ENCODE measurements around the gene USP8. TPM values are rescaled to one million over a fixed set of nuclear protein-coding genes. Genes with fewer than 3 reads are reported as not detected.
"Not testable (repeated sequence)": the region's sequence is repeated elsewhere in the genome, so short reads cannot be mapped to it uniquely, and the experiment has no call there.

Gene USP8
- total RNA-seq, 1 donor from 2014 or later: 83.1 TPM

DNA sequence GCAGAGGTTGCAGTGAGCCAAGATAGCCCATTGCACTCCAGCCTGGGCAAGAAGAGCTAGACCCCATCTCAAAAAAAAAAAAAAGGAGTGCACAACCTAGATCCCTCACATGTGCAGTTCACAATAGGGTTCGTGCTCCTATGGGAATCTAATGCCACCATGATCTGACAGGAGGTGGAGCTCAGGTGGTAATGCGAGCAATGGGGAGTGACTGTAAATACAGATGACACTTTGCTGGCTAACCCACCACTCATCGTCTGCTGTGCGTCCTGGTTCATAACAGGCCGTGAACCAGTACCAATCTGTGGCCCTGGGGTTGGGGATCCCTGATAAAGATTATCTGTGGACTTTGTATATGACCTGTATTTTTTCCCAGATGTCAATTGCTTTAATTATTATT, 16.7 kb downstream of the USP8 start:
- no peak for DNase-seq (ENCODE audit: low read depth)

DNA sequence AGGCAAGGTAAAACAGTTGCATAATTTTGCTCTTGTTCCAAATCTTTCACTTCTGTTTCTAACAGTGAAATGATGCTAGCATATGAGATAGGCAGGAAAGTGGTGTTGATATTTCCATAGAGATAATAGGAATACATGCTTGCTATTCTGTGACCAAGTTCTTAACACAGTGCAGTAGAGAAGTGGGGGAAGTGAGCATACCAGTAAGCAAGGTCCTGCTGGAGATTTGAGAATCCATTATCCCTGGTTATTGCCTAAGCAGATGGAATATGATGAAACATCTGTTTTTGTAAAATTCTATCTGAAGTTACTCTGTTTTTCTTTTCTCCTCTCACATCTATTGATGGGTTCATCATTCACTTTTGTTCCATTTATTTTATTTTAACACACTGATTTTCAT, 28.7 kb downstream of the USP8 start:
- peak; percentile 18 for DNase-seq (ENCODE audit: low read depth)

DNA sequence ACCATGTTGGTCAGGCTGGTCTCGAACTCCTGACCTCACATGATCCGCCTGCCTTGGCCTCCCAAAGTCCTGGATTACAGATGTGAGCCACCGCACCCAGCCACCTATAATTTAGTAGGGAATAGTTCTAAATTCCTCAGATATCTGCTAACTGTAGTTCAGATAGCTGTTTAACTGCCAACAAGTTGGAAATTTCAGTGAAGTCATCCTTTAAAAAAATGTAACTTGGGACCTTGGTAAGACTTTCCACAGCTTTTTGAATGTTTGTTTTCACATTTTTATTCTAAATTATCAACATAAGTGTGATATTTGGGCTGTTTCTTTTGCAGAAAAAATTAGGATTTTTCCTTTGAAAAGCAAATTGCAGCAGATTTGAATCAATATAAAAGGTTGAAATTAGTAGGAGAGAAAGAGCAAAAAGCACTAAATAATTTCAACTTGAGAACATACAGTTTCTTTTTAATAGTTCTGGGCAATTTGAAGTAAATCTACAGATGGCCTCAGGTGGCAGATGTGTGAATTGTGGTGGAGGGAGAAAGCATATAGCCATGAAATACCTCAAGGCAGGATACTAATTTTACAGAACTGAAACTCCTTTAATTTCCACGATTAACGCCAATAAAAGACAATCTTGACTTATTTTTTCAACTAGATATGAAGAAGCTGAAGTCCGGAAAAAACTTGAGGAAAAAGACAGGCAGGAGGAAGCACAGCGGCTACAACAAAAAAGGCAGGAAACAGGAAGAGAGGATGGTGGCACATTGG, 34.3 kb downstream of the USP8 start:
- DNase-seq (ENCODE audit: low read depth): no peak

DNA sequence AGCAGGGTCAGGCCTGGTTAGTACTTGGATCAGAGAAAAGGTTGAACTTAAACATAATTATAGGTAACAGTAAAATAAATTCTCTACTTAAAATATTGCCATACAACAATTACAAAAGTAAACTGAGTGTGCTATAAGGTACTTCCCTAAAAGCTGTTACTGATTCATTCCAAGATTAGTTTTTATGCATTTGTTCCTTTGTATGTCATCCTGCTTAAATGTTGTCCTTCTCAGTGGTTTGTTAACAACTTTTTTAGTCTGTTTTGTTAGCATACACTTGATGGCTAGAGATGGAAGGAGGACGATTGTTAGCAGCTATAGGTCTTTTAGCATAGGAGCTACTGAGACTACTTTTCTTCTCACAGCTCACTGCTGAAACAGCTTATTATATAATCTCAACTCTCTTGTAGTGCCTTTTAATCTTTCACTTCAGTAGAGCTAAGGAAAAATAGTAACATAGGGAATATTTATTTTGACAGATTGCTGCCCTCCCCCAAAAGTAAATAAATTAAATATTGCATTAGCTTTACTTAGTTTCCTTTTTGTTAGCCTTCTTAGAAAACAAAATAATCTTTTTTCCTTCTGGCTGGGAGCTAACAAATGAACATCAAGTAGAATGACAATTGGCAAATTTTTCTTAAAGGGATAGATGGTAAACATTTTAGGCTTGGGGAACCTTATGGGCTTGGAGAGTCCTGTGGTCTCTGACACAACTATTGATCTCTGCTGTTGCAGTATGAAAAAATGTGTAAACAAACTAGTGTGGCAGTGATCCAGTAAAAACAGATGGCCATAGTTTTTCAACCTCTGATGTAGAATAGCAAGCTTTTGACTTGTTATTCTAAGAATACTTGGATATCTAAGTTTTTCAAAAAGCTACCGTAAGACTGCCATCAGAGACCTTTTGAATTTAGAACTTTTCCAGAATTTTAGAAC, 39.5 kb downstream of the USP8 start:
- no peak for DNase-seq (ENCODE audit: low read depth)

DNA sequence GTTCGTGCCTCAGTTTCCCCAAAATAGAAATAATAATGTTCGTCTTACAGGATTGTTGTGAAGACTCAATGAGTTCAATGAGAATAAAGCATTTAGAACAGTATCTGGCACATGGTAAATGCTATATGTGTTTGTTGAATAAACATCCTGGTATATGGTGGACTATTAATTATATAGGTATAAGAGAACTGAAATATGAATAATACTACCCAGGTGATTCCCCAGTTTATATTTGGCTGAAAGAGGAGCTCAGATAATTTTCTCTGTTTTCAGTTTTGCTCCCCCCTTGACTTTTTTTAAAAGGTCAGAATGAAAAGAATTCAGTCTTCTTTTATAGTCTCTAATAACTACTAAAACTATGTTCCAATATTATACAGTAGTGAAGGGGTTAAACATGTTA, 46.9 kb downstream of the USP8 start:
- no peak for DNase-seq (ENCODE audit: low read depth)

DNA sequence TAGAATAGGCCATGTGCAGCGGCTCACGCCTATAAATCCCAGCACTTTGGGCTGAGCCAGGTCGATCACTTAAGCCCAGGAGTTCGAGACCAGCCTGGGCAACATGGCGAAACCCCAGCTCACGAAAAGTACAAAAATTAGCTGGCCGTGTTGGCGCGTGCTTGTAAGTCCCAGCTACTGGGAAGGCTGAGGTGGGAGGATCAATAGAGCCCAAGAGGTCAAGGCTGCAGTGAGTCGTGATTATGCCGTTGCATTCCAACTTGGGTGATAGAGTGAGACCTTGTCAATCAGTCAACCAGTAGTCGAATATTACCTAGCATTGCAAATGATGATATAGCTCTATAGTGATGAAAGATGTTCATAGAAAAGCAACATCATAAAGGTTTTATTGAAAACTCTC, 51.9 kb downstream of the USP8 start:
- peak; percentile 9 for DNase-seq (ENCODE audit: low read depth)

DNA sequence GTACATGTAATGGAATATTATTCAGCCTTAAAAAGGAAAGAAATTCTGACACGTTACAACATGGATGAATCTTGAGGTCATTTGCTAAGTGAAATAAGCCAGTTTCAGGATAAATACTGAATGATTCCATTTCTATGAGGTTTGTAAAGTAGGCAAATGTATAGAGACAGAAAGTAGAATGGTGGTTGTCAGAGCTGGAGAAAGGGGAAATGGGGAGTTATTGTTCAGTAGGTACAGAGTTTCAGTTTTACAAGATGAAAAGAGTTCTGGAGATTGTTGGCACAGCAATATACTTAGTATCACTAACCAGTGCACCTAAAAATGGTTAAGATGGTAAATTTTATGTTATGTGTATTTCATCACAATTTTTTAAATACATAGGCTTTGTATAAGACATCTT, 60.6 kb downstream of the USP8 start:
- DNase-seq (ENCODE audit: low read depth): no peak

DNA sequence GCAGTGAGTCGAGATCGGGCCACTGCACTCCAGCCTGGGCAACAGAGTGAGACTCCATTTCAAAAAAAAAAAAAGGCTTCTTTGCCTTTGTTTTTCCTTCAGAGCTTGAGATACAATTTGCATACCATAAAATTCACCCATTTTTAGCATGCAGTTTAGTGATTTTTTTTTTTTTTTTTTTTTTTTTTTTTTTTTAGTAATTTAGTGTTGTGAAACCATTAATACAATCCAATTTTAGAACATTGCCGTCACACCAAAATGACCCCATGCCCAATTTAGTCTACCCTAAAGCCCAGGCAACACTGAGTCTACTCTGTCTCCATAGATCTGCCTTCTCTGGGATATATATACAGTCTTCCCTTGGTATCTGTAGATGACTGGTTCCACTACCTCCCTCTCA, 61.2 kb downstream of the USP8 start:
- DNase-seq (ENCODE audit: low read depth): no peak

DNA sequence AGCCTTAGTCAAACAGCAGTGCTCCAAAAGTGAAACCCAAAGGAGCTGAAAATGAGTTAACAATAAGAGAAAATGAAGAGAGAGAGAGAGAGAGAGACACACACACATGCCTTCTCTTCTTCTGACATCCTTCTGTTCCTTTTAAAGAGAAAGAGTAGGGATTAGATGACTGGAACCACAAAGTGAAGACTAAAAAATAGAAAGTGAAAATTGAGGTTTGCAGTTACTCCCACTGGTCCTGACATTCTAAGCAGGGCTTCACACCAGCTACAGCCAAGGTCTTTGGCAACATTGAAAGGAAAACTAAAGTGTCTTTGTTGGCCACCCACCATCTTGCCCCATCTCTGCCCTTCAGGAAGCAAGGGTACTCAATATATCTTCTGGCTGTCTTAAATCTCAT, 63.1 kb downstream of the USP8 start:
- no peak for DNase-seq (ENCODE audit: low read depth)

DNA sequence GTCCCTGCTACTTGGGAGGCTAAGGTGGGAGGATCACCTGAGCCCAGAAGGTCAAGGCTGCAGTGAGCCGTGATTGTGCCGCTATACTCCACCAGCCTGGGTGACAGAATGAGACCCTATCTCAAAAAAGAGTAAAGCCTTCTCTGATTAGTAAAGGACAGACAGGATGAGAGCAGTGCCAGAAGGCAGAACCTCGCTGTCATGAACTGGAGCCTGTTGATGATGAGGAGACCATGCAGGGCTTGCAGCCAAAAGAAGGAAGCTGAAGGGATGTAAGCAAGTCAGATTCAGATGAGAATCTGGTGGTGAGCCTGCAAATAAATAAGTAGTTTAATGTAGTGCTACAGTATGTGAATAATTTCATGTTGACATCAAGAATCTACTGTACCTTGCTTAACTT, 69.4 kb downstream of the USP8 start:
- DNase-seq (ENCODE audit: low read depth): no peak

DNA sequence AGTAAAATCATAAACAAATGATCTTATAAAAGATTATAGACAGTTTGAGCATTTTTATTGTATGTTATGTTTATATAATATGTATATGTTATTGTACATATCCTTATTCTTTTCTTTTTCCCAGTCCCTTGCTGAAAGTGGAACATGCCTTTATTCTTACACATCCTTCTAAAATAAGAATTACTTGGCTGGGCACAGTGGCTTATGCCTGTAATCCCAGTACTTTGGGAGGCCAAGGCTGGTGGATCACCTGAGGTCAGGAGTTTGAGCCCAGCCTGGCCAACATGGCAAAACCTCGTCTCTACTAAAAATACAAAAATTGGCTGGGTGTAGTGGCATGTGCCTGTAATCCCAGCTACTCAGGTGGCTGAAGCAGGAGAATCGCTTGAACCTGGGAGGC, 70.3 kb downstream of the USP8 start:
- DNase-seq (ENCODE audit: low read depth): not testable (repeated sequence)

DNA sequence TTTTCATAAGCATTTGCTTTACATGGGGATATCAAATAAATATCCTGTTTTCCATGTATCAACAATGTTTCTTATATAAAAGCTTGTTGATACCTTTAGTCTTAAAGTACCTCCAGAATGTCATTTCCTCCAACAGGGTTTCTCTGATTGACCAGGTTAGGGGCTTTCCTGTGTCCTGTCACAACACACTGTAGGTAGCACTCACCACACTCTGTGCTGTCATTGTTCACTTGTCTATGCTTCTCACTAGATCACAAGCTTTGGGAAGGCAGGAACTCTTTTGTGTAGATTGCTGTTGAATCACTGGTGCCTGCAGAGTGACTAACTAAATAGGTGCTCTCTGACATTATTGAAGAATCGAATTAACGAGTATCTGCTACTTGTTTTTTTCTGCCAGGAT, 72.5 kb downstream of the USP8 start:
- no peak for DNase-seq (ENCODE audit: low read depth)

DNA sequence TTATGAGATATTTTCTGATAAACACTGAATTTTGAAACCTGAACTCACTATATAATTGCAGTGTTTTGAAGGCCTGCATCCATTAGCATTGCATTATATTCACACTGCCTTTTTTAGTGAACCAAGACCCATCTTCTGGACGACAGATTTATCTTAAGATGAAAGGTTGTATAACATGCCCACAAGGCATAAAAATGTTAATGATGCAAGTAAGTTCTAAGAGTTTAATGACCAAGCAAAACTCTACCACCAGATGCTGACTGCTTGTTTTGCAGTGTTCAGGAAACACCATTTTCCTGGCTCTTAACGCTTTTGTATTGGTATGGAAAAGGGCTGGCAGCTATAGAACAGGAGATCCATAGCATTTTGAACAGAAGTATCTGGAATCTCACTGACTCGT, 76.1 kb downstream of the USP8 start:
- DNase-seq (ENCODE audit: low read depth): no peak

DNA sequence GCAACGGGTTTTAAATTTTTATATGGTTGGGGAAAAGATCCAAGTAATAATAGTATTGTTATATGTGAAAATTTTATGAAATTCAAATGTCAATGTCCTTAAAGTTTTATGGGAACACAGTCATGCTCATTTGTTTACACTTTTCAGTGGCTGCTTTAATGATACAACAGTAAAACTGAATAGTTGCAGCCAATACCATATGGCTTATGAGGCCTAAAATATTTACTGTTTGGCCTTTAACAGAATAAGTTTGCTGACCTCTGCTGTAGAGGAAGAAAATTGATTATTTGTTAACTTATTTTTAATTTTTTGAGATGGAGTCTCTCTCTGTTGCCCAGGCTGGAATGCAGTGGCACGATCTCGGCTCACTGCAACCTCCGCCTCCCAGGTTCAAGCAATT, 77.6 kb downstream of the USP8 start:
- no peak for DNase-seq (ENCODE audit: low read depth)

DNA sequence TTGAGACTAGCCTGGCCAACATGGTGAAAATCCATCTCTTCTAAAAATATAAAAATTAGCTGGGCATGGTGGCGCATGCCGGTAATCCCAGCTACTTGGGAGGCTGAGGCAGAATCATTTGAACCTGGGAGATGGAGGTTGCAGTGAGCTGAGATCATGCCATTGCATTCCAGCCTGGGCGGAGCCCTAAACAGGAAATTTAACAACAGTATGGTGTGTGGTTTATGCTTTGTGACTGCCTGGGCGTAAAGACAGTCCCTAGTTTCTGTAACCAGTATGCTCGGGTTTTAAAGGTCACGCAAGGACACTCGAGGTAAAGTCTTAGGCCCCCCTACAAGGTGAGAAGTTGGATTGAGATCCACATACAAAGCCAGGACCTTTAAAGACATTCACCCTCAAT, 78.9 kb downstream of the USP8 start:
- DNase-seq (ENCODE audit: low read depth): no peak

DNA sequence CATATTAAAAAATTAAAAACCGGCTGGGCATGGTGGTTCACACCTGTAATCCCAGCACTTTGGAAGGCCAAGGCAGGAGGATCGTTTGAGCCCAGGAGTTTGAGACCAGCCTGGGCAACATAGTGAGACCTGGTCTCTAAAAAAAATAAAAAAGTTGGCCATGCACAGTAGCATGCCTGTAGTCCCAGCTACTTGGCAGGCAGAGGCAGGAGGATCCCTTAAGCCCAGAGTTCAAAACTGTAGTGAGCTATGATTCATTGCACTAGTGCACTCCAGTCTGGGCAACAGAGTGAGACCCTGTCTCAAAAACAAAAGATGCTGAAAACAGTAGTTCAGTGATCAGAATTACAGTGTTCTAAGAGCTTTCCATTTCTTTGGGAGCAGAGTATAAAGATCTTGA, 81.5 kb downstream of the USP8 start:
- DNase-seq (ENCODE audit: low read depth): peak; percentile 19

DNA sequence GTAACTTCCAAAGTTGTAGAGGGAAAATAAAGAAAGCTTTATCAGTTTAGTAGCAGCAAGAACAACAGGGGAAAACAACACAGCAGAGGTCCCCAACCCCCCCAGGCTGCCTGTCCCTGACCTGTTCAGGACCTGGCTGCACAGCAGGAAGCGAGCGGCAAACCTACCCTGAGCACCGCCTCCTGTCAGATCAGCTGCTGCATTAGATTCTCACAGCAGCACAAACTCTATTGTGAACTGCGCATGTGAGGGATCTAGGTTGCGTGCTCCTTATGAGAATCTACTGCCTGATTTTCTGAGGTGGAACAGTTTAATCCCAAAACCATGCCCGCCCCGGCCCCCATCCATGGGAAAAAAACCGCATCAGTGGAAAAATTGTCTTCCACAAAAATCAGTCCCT, 81.9 kb downstream of the USP8 start:
- DNase-seq (ENCODE audit: low read depth): peak; percentile 33

DNA sequence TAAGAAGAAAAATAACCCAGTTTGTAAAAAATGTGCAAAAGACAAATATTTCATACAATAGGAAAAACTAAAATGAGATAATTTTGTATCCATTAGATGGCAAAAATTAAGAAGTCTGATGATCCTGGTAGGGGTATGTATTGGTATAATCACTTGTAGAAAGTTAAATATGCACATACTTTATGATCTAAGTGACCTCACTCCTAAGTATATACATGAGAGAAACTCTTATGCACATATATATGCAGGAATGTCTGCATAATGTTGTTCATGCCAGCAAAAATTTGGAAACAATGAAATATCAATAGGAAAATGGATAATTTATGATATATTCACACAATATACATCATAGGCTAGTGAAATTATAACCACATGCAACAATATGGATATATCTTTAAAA, 88.8 kb downstream of the USP8 start:
- DNase-seq (ENCODE audit: low read depth): no peak

DNA sequence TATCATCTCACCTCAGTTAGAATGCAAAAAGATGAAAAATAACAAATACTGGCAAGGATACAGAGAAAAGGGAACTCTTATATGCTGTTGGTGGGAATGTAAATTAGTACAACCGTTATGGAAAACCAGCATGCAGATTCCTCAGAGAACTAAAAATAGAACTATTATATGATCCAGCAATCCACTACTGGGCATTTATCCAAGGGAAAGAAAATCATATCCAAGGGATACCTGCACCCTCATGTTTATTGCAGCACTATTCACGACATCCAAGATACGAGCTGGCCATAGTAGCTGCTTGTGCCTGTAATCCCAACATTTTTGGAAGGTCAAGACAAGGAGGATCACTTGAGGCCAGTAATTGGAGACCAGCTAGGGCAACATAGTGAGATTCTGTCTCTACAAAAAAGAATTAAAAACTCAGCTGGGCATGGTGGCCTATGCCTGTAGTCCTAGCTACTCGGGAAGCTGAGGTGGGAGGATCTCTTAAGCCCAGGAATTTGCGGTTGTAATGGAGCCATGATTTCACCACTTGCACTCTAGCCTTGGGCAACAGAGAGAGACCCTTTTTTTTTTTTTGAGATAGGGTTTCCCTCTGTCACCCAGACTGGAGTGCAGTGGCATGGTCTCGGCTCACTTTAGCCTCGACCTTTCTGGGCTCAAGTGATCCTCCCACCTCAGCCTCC, 95.7 kb downstream of the USP8 start:
- no peak for DNase-seq (ENCODE audit: low read depth)

DNA sequence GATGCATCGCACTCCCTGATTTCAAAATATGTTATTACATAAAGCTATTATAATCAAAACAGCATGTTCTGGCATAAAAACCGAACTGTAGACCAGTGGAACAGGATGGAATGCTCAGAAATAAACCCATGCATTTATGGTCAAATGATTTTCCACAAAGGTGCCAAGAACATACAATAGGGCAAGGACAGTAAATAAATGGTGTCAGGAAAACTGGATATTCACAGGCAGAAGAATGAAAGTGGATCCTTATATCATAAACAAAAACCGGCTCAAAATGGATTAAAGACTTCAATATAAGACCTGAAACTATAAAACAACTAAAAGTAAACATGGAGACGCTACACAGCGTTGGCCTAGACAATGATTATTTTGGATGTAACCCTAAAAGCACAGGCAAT, 99.6 kb downstream of the USP8 start:
- no peak for DNase-seq (ENCODE audit: low read depth)

DNA sequence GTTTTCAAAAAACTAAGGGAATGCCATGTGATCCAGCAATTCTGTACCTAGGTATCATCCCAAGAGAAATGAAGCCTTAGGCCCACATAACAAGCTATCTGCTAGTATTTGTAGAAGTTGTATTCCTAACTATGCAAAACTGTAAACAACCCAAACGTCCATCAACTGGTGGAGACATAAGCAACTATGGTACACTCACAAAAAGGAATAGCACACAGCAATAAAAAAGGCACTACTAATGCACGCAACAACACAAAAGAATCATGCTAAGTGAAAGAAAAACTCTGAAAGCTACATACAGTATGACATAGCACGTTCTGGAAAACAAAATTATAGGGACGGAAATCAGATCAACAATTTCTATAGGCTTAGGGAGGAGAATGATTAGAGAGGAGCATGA, 107.0 kb downstream of the USP8 start:
- DNase-seq (ENCODE audit: low read depth): no peak

DNA sequence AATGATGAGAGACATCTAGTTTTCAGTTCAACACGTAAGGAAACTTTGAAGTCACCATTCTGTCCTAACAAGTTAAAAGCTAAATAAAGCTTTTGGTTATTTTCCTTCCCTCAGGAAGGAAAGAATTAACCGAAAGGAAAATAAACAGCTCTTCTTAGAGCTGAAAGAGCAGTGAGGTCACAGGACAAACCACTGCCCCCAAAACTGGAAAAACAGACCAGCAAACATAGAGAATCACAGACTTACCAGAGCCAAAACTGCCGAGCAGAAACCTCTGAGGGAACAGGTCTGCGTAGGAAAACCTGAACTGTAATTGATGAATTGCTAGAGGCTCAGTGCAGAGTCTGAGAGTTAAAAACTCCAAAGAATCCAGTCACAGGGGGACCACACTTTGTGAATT, 107.6 kb downstream of the USP8 start:
- no peak for DNase-seq (ENCODE audit: low read depth)

DNA sequence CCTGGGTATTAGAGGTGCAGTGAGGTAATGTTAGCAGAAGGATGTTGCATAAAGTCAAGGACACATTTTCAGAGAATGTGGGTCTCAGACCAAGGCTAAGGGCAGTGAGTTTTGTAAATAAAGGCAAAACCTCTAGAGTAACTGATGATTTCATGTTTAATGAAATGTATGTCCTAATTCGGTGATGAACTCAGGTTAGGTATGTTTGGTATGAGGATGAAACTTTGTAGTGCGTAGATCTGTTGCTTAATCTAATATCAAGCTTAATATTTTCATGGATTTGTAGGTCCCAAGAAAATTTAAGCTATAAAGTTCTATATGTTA, 118.6 kb downstream of the USP8 start:
- DNase-seq (ENCODE audit: low read depth): no peak
